Measurements from ENCODE around the gene AQP12A.

The AQP12A gene

DNA sequence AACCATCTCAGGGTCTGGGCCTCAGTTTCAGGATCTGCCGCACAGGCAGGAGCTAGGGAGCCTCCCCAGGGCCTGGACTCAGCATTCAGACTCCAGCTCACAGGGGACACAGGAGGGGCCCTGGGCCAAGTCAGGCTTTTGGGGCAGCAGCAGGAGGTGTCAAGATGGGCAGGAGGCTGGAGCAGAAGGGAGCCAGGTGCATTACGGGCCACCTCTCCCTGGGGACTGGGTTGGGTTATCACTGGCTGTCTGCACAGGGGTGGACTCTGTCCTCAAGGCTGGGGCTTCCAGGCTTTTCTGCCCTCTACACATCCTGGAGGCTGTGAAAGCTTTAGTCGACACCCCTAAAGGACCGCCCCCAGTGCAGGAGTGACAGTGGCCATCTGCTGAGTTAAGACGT is 20.0 kb downstream of the AQP12A start:
- DNase-seq, result peak in 1 of 2 experiments; percentile 13

DNA sequence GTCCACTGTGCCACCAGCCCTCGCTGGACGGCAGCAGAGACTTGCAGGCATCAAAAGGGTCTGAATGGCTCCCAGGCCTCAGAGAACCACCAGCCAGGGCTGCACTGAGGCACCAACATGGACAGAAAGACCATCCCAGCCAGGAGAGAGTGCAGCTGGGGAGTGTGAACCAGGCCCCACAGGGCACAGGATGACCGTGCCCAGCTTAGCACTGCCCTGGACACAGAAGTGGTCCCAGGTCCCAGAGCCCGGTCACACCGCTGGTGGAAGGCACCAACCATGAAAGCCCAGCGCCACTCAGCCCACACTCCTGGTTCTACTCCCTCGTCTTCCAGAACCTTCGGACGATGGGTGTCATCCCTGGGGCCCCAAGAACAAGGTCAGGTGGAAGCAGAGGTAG is 20.5 kb downstream of the AQP12A start:
- no peak for DNase-seq

DNA sequence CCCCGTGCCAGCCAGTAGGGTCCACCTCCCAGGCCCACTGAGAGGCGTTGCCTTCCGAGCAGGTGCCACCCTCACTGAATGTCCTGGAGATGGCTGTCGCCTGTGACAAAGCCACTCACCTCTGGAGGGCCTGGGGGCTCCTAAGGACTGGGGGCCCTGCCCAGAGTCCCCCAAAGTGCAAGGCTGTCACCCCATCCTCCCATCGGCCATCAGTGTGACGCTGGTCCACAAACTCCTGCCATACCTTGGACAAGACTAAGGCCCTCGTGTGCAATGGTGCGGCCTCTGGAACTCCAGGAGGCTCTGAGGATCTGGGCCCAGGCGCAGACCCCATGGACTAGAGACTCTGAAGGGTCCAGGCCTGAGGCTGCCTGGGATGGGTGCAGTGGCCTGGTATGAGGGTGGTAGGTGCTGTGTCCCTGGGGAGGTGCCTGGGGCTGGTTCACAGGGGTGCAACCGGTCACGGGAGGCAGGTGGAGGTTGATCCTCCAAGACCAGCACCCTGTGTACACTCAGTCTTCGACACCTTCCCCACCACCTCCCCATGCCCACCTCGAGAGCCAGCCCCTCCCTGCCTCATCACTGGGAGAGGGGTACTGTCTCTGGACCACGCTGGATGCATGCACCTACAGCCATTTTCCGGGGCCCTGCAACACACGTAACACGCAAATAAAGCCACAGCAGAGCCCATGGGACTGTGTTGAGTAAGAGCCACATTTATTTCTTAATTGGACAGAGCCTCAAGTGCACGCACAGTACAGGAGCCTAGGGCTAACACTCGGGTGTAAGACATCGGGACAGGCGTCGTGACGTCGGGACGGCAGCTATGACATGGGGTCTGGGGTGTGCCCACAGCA is 21.6 kb downstream of the AQP12A start:
- no peak for DNase-seq

DNA sequence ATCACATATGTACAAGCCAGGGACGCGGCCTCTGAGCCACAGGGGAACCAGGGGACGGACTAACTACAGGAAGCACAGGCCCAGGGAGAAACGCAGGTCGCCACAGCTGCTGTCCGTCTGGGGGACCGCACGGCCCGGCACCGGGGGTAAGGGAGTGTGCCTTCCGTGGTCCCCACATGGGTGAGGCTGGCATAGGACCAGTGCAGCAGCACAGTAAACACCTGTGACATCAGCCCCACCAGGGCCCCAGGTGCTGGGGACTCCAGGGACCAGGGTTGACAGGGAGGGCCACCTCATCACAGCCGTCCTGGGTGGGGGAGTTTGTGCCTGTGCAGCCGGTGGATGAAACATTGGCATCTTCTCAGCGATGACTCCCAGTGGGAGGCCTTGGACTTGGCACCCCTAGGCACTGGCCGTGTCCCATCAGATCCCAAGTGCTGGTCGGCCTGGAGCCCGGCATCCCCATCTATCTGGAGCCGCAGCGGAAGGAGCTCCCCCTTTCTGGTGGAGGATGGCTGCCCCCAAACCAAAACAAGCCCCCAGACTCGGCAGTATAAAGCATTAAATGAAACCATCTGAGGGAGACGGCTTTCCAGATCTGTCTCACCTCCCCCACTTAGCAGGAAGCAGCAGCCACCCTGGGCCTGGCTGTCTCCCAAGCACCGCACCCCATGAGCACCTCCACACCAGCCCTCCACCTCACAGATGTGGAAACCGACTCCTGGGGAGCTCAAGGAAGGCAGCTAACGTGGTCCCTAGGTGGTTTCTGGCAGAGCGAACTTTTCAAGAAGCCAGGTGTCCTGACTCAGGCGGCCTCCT is 22.5 kb downstream of the AQP12A start:
- DNase-seq, result no peak

DNA sequence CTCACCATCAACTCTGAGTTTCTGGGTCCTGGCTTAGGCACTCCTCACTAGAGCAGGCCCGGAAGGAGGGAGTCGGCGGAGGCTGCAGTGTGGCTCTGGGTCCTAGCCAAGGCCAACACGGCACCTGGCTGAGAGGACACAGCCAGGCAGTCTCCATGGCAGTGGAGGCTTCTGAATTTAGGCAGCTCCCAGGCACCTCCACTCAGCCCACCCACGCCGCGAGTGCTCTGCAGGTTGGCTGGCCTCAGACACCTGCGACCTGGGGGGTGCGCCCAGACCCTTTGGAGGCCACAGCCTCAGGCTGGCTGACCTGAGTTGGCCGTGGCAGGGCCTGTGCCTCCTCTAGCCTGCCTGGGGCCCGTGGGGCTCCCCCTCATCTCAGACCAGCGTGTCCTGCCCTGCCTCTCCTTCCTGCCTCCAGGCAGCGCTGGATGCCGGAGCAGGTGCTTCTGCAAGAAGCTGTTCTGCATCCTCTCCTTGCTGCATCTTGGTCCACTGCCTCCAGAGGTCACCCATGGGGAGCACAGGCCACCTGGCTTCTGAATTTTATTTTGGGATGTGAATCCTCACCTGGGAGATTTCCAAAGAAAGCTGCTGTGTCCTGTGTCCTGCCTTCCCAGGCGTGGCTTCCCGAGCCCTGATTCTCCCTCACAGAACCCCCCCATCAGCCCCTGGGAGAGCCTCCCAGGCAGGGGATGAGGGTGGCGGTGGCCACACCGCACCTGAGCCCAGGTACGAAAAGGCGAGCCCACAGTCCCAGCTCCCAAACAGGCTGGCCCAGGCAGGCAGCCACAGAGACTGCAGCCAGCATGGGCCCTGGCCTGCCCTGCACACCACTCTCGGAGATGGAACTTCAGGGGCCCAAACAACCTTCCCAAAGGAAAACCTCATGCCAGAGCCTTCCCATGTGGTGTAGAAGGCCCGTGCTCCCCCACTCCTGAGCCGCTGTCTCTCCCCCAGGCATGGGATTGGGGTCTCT is 23.4 kb downstream of the AQP12A start:
- no peak for DNase-seq

DNA sequence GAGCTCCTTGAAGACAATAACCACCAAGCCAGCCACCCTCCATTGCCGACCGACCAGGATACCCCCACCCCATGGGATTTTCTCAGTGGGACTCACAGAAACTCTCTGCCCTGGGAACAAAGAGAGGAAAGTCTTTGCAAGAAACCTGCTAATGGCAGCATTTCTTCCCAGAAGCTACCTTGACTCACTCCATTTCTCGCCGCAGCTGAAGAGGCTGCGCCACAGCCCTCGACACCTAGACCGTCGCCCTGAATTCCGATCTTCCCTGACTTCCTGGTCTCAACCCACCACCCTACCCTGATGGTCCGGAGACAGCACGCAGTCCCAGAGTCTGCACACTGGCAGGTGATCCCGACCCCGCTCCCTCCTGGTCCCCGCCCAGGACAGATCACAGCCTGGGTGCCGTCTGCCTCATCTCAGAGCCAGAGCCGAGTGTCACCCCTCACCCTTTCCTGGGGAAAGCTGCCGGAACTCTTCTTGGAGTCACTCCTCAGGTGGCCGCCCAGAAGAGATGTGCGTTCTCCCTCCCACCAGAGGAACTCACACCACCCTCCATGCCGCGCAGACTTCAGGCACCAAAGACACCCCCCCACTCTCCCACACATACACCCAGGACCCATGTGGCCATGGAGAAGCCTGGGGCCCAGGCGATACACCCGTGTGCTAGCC is 24.6 kb downstream of the AQP12A start:
- DNase-seq, result no peak

DNA sequence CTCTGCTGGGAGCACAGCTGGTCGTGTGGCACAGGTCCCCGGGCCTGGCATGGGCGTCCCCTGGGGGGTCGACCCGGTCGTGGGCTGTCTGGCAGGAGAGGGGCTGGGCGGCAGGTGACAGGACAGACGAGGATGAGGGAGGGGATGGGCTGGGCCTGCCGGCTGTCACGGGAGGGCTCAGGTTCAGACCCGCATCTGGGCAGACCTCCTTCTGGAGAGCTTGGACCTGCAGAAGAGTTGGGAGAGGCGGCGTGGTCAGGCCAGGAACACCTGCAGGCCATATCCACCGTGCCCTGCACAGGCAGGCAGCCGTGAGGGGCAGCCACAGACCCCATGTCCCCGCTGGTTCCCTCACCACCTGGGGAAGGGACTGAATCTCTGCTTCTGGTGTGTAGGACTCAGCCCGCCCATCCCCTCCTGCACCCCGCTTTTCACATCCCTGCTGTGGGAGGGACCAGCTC is 25.5 kb downstream of the AQP12A start:
- DNase-seq, result no peak

DNA sequence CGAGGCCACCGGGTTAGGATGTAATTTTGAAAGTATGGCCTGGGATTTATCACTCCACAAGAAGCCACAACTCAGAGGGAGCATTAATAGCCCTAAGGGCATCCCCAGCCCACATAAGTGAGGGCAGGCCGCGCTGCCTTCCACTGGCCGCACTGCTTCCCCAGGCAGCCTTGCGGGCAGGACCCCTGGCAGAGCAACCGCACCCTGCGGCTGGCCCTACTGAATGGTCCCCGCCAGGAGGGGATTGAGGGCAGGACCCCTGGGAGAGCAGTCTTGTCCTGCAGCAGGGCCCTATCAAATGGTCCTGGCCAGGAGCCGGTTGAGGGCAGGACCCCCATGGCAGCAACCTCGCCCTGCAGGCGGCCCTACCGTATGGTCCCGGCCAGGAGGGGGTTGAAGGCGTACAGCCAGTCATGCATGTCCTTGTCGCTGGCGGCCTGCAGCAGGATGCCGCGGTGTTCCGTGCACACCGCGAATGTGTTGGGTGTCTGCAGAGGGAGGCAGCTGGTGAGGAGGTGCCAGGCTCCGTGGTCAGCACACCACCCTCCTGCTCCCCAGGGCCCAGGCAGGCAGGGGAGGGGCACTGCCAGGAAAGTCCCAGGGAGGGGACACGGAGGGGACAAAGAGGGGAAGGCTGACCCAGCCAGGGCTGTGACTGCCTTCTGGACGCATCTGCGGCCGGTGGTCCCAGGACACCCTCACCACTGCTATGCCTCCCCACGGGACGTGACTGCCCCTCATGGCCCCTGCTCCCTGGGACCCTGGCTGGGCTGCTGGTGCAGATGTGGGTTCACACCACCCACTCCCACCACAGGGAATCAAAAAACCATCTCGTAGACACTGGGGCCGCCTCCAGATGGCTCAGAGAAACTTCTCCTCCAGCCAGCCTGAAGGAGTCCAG is 26.3 kb downstream of the AQP12A start:
- DNase-seq, result no peak

DNA sequence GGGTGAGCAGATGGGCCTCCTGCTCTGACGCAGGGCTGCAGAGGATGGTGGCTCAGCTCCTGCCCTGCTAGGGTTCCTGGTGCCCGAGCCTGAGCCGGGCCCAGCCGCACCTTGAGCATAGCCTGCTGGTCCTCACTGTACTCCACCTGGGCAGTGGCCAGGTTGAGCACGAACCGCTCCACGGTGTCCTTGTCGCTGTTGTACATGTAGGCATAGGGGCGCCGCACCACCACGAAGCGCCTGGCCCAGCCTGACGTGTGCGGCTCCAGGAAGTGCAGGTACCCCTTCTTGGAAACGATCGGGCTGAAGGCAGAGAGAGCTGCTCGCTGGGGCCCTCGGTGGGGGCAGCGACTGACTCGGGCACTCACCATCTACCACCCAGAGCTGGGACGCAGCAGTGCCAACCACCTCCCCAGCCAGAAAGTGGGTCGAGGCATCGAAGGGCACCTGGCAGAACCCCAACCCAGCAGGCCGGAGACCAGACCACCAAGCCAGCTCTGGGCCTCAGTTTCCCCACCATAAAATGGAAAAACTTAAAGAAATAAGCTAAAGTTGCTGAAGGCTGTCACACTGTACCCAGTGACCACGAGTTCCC is 27.3 kb downstream of the AQP12A start:
- DNase-seq, result no peak

DNA sequence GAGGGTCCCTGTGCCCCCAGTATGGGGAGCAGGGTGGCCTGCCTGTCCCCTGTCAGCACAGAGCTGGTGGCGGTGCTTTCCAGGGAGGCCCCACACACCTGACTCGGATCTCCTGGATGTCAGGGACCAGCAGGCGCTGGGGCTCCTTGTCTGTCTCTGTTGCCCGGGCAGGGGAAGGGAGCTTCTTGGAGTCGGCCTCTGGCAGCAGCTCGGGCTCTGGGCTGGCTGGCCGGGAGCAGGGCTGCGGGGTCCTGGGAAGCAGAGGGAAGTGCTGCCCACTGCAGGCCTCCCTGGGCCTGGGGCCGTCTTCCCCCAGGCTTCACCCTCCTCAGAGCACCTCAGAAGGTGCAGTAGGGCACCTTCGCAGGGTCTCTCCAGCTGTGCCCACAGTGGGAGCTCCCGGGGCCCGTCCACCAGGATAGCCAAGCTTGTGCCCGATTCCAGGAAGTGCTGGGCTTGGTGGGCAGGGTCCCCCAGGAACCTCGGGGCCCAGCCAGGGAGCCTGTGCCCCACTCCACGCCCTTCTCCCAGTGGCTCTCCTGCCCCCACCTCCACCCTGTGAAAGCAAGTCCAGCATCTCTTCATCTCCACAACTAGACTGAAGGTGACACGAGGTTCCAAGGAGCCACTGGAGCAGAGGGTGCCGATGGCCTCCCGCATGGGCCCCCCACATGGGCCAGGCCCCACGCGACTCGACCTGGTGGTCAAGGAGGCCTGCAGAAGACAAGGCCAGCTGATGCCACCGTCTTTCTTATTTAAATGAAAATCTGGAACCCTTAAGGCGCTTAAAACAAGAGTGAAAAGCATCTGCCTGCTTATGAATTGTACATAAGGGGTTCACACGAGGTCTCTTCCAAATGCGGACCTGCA is 28.2 kb downstream of the AQP12A start:
- DNase-seq, result no peak

DNA sequence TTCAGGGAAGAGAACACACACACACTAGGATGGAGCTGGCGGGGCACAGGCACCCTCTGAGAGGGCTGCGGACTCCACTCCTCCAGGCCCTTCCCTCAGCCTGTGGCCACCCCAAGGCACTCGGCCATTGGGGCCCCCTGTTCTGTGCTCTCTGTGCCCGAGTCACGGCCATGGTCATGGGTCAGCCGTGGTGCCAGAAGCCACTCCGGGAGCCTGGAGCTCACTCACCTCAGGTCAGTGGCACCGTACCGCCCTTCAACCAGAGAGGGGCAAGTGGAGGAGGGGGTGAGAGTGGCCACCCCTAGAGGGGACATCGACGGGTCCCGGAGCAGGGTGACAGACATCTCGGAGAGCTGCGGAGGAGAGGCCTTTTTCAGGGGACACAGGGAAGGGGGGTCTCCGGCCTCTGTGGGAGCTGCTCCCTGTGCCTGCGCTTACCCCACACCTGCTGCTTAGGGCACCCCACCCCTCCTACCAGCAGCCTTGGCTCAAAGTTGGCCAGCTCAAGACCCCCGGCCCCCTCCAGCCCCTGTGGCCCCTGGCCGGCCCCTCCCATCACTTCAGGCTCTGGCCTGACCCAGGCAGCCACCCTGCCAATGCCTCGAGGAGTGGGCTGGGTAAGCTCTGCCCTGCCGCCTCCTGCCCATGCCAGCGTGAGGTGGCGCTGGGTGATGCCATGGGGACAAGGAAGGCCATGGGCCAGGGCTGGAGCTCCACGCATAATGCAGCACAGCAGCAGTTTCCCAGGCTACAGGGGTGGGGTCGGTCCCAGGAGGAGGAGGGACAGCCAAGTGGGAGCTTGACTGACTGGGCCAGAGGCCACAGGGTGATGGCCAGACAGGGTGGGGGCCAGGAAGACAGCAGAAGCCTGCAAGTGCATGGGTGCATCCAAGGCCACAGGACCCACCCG is 29.3 kb downstream of the AQP12A start:
- no peak for DNase-seq

DNA sequence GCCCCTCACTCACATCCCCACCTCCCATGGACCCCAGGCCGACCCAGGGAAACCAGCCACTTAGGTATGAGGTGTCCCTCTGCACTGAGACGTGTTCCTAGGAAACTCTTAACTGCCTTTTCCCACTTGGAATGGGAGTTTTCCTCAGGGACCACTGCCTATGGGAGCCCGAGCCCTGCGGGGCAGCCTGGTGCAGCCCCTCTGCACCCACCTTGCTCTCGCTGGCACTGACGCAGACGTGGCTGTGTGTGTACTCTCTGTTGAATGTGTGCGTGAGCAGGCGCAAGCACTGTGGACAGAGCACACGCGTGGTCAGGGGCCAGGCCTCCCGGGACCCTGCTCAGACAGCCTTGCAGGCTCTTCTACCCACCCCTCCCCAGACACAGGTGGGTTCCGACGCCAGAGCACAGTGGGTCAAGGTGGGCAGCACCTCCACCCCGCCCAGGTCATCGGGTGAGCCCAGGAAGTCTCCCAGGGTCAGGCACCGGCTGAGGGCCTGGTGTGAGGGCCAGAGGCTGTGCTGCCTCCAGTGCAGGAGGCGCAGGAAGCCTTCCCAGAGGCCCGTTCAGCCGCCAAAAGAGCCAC is 30.0 kb downstream of the AQP12A start:
- no peak for DNase-seq

DNA sequence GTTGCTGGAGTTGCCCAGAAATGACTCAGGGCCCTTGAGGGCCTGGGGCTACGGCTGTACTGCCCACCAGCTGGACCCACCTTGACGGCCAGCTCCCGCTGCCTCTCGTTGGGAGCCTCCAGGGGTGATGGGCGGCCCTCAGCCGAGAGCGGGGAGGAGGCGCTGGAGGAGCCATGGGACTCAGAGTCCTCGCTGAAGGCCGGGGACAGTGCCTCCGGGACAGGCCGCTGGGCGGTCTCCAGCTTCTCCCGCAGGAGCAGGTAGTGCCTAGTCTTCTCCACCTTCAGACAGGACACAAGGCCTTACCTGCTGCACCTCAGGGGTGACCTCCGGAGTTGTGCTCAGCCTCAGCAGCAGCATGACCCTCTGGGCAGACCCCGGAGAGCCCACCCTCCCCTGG is 30.7 kb downstream of the AQP12A start:
- no peak for DNase-seq

DNA sequence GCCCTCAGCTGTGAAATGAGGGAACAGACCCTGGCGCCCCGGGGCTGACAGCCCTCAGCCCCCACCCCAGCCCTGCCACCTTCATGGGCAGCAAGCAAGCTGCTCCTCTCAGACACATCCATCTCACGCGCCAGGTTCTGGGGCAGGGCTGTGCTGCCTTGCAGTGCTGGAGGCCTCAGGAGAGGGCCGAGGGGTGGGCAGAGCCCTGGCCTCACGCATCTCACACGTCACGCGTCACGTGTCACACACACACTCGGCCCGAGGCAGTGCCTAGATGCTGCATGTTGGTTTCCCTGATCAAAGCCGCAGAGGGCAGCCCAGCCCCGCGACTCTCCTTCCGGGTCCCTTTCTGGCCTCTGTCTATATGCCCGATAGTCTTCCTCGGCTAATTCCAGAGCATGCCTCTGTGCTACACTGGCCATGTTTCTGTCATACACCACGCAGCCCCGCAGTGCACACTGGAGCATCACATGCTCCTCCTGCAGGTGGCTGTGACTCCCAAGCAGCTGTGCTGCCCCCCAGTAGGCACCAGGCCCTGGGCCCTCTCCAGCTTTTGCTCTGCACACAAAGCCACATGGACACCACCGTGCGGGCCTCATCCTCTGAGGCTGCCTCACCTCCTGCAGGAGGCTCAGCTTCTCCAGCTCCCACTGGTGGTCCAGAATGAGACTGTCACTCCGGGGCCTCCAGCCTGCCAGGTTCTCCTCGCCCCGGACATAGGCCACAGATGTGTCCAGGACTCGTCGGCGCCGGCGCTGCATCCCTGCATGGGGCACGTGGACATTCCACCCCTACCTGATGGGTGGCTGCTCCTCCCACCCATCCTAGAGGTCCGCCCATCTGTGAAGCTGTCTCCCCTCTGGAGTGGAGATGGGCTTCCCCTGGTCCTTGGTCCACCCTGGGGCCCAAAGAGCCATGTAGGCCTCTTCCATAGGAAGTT is 31.4 kb downstream of the AQP12A start:
- DNase-seq, result no peak

DNA sequence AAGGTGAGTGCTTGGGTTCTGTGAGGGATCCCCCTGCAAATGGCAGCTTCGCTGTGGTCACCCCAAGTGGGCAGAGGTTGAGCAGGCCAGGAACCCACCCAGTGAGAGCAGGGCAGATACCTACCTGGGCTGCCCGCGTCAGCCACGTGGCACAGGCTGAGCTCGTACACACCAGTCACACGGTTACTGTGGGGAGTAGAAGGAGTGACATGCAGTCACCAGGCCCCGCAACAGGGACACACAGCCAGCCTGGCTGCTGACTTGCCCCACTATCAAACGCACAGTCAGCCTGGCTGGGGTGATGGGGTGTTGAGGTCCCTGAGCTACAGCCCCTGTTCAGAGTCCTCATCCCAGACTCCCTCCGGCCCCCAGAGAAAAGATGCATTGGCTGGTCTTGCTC is 32.2 kb downstream of the AQP12A start:
- no peak for DNase-seq

DNA sequence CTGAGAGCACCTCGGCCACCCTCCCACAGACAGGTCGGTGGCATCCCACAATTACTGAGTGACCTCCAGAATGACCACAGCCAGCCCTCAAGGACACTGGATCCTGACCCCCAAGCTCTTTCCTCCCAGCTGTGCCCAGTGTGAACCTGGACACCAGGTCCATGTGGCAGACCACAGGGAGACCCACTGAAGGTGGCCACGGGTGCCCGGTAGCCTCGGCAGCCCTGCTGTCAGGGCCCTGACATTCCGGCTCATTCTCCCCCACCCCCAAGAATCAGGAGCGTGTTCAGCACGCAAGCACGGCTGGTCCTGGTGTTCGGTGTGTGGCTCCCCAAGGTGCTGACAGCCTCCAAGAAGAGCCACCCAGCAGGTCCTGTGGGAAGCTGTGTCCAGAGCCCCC is 32.8 kb downstream of the AQP12A start:
- DNase-seq, result no peak

DNA sequence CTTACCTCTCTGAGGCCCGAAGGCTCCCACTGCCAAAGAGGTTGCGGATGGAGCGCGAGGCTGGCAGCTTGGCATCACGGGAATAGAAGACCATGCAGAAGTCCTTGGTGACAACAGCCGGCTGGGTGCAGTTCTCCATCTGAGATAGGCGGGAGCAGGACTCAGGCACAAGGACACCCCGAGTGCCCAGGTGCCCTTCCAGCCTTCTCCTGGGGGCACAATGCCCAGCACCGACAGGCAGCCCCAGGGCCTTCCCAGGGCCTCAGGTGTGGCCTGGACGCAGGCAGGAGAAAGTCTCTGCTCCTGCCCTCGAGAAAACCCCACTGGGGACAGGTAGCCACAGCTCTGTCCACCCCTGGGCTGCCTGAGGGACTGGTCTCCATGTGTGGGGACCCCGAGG is 33.6 kb downstream of the AQP12A start:
- DNase-seq, result no peak
